Activated CD8-positive, alpha-beta T cell treated with anti-CD3 and anti-CD28 coated beads for 36 hours (primary cell): ENCODE data around the gene RFNG. TPM values are rescaled to one million over a fixed set of nuclear protein-coding genes. Genes with fewer than 3 reads are reported as not detected.

Source experiments
- ATAC-seq: fragments of 200-7000 bp; cut with Tn5 transposase; one replicate; pipeline ENCODE4 v1.10.0; 2021; ENCODE audit warnings: mild to moderate bottlenecking, moderate library complexity
- CTCF ChIA-PET: fragments of 350-600 bp; sonication (Branson Sonifier 250); formaldehyde crosslinking; loops from one replicate; lab custom pipeline; 2021; ENCODE audit warnings: antibody characterized with exemption; lab: Charles Lee
- POLR2A ChIA-PET: fragments of 350-600 bp; sonication (Branson Sonifier 250); formaldehyde crosslinking; loops from one replicate; lab custom pipeline; 2021; ENCODE audit warnings: antibody characterized with exemption; lab: Charles Lee
- DNase-seq: peaks from one replicate; pipeline ENCODE4 v3.0.0-alpha.2; 2020
- H3K27ac Mint-ChIP-seq: one replicate; pipeline ENCODE4 v1.8.0; 2021; ENCODE audit warnings: mild to moderate bottlenecking, mixed read lengths
- H3K27me3 Mint-ChIP-seq: one replicate; pipeline ENCODE4 v1.8.0; 2021; ENCODE audit warnings: mixed read lengths
- H3K36me3 Mint-ChIP-seq: one replicate; pipeline ENCODE4 v1.8.0; 2021; ENCODE audit warnings: low read depth, mixed read lengths
- H3K4me1 Mint-ChIP-seq: one replicate; pipeline ENCODE4 v1.8.0; 2021; ENCODE audit warnings: low read depth, mixed read lengths
- H3K4me3 Mint-ChIP-seq: one replicate; pipeline ENCODE4 v1.8.0; 2021; ENCODE audit warnings: mild to moderate bottlenecking, moderate library complexity, mixed read lengths
- H3K9me3 Mint-ChIP-seq: one replicate; pipeline ENCODE4 v1.8.0; 2021; ENCODE audit warnings: mixed read lengths
- intact Hi-C: fragments of 100-400 bp; cut with micrococcal nuclease; formaldehyde crosslinking; loops from one replicate; pipeline ENCODE4 v1.10.0; 2022
- total RNA-seq, 2 experiments: library from RNA; stranded (reverse); gene quantifications; one replicate each; pipeline ENCODE4 v1.2.3, GENCODE V29; 2021
- TF ChIP-seq, protein P1 (sequence below): fragments of 200-600 bp; IDR thresholded peaks from one replicate; pipeline ENCODE4 v1.8.0; 2022; ENCODE audit warnings: antibody characterized with exemption, mild to moderate bottlenecking

Gene RFNG
- total RNA-seq, 2 experiments from 2014 or later: 14.2 to 15.3 TPM

DNA sequence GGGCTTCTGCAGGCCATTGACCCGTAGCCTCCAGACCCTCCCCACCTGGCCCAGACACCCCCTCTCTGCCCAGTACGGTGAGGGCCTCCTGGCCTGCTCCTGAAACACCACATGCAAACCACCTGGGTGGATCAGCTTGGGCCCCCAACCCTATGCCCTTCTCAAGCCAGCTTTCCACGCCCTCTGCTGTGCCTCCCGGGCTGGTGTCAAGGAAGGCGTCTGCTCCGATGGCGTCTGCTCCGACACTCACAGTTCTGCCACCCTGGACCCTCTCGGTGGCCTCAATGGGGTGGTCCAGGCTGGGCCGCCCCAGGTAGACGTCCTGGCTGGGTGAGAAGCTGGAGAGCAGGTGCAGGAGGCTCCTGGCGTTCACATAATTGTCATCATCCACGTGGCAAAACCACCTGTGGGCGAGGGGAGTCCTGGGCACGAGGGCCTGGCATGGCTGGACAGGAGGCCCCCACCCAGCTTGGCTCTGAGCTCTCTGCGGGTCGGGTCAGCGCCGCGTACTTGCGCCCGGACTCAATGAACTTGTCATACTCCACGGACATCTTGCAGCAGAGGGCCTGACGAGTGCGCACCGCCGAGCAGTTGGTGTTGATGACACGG lies 1.4 kb downstream of the RFNG start:
- Mint-ChIP-seq H3K27me3 (no peaks in the 10 kb centered on the region), H3K4me1 (peaks cover 22% of the 10 kb centered on the region), H3K4me3 (peak overlapping the region; percentile 81), H3K9me3 (no peaks in the 10 kb centered on the region), H3K36me3 (peaks cover 2% of the 10 kb centered on the region), H3K27ac (peak overlapping the region; percentile 75)
- no peak for DNase-seq
- ChIA-PET CTCF (interaction anchor here (1.0 to 2.0 kb wide), 5 partner anchors 11 to 91 kb away, joined by 3 to 11 read pairs (median 6); partner anchors contain the start of gene DCXR), POLR2A (interaction anchor here (0.5 to 9.3 kb wide), 10 partner anchors 13 to 179 kb away, joined by 3 to 98 read pairs (median 4); partner anchors contain the start of genes DCXR, DUS1L and SLC16A3)
- TF ChIP-seq, protein P1, sequence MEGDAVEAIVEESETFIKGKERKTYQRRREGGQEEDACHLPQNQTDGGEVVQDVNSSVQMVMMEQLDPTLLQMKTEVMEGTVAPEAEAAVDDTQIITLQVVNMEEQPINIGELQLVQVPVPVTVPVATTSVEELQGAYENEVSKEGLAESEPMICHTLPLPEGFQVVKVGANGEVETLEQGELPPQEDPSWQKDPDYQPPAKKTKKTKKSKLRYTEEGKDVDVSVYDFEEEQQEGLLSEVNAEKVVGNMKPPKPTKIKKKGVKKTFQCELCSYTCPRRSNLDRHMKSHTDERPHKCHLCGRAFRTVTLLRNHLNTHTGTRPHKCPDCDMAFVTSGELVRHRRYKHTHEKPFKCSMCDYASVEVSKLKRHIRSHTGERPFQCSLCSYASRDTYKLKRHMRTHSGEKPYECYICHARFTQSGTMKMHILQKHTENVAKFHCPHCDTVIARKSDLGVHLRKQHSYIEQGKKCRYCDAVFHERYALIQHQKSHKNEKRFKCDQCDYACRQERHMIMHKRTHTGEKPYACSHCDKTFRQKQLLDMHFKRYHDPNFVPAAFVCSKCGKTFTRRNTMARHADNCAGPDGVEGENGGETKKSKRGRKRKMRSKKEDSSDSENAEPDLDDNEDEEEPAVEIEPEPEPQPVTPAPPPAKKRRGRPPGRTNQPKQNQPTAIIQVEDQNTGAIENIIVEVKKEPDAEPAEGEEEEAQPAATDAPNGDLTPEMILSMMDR: no peak
- intact Hi-C loops: no loop called here
- no peak for ATAC-seq

DNA sequence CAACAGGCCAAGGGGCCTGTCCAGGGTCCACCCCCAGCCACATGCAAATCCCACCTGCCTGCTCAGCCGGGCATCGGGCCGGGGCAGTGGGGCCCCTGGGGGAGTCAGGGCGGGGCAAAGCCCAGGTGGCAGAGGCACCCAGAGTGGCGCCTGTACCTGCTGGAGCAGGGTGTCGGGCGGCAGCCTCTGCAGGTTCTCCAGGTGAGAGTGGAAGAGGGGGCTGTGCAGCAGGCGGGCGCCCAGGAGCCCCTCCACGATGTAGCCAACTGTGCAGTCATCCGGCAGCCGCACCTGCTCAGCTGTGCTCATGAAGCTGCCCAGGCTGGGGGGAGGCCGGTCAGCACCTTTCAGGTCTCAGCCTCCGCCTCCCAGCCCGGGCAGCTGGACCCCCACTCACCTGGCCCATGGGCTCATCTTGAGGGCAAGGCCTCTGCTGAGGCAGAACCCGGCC lies 2.1 kb downstream of the RFNG start:
- TF ChIP-seq, protein P1: no peak
- H3K9me3 Mint-ChIP-seq: no peaks in the 10 kb centered on the region
- intact Hi-C loops: no loop called here
- POLR2A ChIA-PET: interaction anchor here (0.8 to 9.3 kb wide), 7 partner anchors 10 to 180 kb away, joined by 3 to 98 read pairs (median 5); partner anchors contain the start of genes DCXR, DUS1L and SLC16A3
- no peak overlapping the region for H3K27ac Mint-ChIP-seq
- no peak overlapping the region for H3K4me3 Mint-ChIP-seq
- CTCF ChIA-PET: interaction anchor here (0.9 to 2.0 kb wide), 4 partner anchors 12 to 46 kb away, joined by 3 to 11 read pairs (median 4); partner anchors contain the start of gene DCXR
- H3K36me3 Mint-ChIP-seq: no peaks in the 10 kb centered on the region
- peaks cover 22% of the 10 kb centered on the region for H3K4me1 Mint-ChIP-seq
- no peaks in the 10 kb centered on the region for H3K27me3 Mint-ChIP-seq
- ATAC-seq (no peak), DNase-seq (no peak)

DNA sequence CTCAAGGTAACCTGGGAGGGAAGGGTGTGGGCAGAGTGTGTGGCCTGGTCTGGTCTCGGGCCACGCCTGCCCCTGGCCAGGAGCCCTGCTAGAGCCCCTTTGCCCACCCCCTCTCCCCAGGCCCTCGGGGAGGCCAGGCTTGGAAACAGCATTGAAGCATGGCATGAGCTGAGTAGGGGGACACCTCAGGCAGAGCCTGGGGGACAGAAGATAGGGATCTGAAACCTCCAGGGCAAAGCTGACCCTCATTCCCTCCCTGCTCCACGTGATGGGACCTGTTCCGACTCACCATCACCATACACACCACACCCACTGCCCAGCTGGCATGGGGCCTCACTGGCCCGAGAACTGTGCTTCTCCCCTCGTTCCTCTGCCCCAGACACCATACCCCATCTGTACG lies 2.5 kb downstream of the RFNG start:
- TF ChIP-seq, protein P1: no peak
- CTCF ChIA-PET: interaction anchor here (0.9 kb wide), 1 partner anchor 12 kb away, joined by 3 read pairs; the partner anchor contains the start of gene DCXR
- intact Hi-C loops: no loop called here
- Mint-ChIP-seq H3K27ac (no peak overlapping the region), H3K4me3 (no peak overlapping the region), H3K36me3 (no peaks in the 10 kb centered on the region), H3K27me3 (no peaks in the 10 kb centered on the region), H3K9me3 (no peaks in the 10 kb centered on the region), H3K4me1 (peaks cover 22% of the 10 kb centered on the region)
- ATAC-seq (no peak), DNase-seq (no peak)
- POLR2A ChIA-PET: interaction anchor here (0.8 to 9.3 kb wide), 5 partner anchors 10 to 180 kb away, joined by 3 to 98 read pairs (median 5); partner anchors contain the start of genes DCXR, DUS1L and SLC16A3

- H3K36me3 Mint-ChIP-seq: no peaks in the 10 kb centered on the region
- ChIA-PET CTCF (interaction anchor here (0.9 kb wide), 1 partner anchor 11 kb away, joined by 3 read pairs; the partner anchor contains the start of gene DCXR), POLR2A (interaction anchor here (1.2 to 9.3 kb wide), 4 partner anchors 11 to 28 kb away, joined by 3 to 98 read pairs (median 5); partner anchors contain the start of genes DCXR and DUS1L)
- H3K27ac Mint-ChIP-seq: no peak overlapping the region
- H3K4me3 Mint-ChIP-seq: peak overlapping the region; percentile 27
- DNase-seq: no peak
- intact Hi-C loops: no loop called here
- no peaks in the 10 kb centered on the region for H3K9me3 Mint-ChIP-seq
- TF ChIP-seq, protein P1: no peak
- peaks cover 22% of the 10 kb centered on the region for H3K4me1 Mint-ChIP-seq
- H3K27me3 Mint-ChIP-seq: no peaks in the 10 kb centered on the region
- no peak for ATAC-seq
Measured at GRCh38 chr17:82048571-82048971, 3.0 kb downstream of the RFNG start.
